ENCODE results near the gene SPI1.

Gene SPI1

DNA sequence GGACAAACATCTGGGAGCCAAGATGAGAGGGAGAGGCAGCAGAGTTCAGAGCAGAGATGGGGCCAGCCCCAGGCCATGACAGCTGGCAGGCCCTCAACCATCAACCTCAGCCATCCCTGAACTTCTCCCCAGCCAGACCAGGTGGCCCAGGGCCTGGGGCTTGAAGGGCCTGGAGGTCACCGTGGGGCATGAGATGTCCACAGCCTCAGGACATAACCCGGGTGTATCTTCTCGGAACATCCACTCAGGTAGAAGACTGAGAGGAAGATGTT is 17.6 kb upstream of the SPI1 start:
- H3K4me3 Mint-ChIP-seq: no peak overlapping the region
- no peaks in the 10 kb centered on the region for H3K36me3 Mint-ChIP-seq
- ATAC-seq (replicated peaks) (no peak), DNase-seq (no peak)
- H3K27me3 Mint-ChIP-seq: no peaks in the 10 kb centered on the region
- H3K9me3 Mint-ChIP-seq: no peaks in the 10 kb centered on the region
- H3K4me1 Mint-ChIP-seq: peaks cover 53 to 81% of the 10 kb centered on the region in 2 donors
- peak overlapping the region; percentile 98 for H3K27ac Mint-ChIP-seq

DNA sequence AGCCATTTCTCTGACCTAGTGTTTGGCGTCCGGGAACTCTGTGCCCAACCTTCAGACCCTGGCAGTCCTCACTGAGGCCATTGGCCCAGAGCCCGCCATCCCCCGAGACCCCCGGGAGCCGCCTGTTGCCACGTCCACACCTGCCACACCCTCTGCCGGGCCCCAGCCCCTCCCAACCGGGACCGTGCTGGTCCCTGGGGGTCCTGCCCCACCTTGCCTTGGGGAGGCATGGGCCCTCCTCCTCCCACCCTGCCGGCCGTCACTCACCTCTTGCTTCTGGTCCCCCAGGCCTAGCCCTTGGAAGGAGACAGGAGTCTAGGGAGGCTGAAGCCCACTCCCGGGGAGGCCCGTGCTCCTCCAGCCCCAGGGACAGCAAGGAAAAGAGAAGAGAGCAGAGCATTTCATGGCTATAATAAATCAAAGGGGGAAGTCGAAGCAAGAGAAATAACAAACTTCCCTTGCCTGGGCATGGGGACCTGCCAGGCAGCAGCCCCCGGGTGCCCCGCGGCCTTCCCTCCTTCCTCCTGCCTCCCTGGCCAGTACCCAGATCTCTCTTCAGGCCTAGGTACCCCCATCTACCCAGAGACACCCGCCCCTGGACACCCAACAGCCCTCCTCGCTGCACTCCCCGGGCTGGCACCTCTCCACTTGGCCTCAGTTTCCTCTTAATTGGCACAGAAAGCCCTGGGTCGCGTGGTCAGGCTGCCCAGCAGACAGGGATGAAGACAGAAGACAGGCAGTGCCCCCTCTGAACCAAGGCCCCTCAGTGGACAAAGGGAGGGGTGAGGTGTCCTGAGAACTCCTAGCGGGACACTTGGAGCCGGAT is 17.1 kb upstream of the SPI1 start:
- DNase-seq (no peak), ATAC-seq (replicated peaks) (peak; percentile 2 to 10)
- no peaks in the 10 kb centered on the region for H3K27me3 Mint-ChIP-seq
- peak overlapping the region; percentile 98 for H3K27ac Mint-ChIP-seq
- H3K4me3 Mint-ChIP-seq: peak overlapping the region; percentile 78 to 80
- peaks cover 51 to 81% of the 10 kb centered on the region in 2 donors for H3K4me1 Mint-ChIP-seq
- no peaks in the 10 kb centered on the region for H3K9me3 Mint-ChIP-seq
- H3K36me3 Mint-ChIP-seq: no peaks in the 10 kb centered on the region

DNA sequence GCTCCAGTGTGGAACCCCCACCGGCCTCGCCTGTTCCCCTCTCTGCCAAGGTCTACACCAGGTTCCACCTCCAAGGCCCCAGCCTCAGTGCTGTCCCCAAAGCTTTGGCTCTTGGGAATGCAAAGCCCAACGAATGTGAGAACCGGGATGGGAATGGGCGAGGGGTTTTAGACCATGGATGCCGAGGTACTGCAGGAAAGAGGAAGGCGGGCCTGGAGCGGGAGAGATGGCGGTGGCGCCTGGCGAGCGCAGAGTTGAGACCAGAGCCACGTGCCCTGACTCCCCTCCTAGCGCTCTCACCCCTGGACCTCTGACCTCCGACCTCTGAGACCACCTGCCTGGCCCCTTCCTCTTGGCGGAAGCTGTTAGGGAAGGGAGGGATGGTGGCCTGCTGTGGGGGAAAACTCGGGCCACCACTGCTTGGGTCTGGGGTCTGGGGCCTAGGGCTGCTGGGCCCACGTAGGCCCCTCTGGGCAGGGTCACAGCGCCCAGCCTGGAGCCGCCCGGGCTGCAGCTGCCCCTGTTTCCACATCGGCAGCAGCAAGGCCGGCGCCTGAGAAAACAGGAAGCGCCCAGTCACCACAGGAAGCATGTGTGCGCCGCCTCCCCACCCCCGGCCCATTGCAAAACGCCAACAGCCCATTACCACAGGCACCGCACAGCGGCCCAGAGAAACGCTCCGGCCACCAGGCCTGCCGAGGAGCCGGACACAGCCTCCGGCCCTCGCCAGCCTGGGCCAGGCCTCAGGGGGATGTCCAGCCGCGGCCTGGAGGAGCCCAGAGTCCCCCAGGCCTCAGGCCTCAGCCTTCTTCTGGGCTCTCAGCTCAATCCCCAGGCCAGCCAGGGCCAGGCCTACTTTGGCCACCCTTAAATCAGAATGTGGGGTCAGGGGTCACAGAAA is 16.2 kb upstream of the SPI1 start:
- Mint-ChIP-seq H3K4me1 (peaks cover 52 to 80% of the 10 kb centered on the region in 2 donors), H3K9me3 (no peaks in the 10 kb centered on the region), H3K36me3 (no peaks in the 10 kb centered on the region), H3K27me3 (no peaks in the 10 kb centered on the region), H3K27ac (peak overlapping the region; percentile 98), H3K4me3 (peak overlapping the region; percentile 78 to 80)
- peak; percentile 45 for DNase-seq
- peak; percentile 77 to 79 for ATAC-seq (replicated peaks)

DNA sequence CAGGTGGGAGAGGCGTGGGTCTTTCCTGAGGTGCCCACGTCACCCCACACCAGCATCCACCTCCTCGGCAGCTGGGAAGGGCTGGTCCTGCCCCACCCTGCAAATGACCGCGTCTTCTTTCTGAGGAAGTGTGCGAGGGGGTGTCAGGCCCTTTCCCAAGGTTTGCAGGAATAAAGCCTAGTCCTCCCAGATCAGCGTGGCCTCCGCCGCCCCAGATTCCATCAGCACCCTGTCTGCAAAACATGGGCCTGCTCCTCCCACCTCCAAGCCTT is 15.6 kb upstream of the SPI1 start:
- no peaks in the 10 kb centered on the region for H3K36me3 Mint-ChIP-seq
- H3K4me3 Mint-ChIP-seq: peak overlapping the region; percentile 78 to 80
- H3K9me3 Mint-ChIP-seq: no peaks in the 10 kb centered on the region
- DNase-seq (no peak), ATAC-seq (replicated peaks) (no peak)
- no peaks in the 10 kb centered on the region for H3K27me3 Mint-ChIP-seq
- peak overlapping the region; percentile 98 for H3K27ac Mint-ChIP-seq
- peaks cover 51 to 82% of the 10 kb centered on the region in 2 donors for H3K4me1 Mint-ChIP-seq

DNA sequence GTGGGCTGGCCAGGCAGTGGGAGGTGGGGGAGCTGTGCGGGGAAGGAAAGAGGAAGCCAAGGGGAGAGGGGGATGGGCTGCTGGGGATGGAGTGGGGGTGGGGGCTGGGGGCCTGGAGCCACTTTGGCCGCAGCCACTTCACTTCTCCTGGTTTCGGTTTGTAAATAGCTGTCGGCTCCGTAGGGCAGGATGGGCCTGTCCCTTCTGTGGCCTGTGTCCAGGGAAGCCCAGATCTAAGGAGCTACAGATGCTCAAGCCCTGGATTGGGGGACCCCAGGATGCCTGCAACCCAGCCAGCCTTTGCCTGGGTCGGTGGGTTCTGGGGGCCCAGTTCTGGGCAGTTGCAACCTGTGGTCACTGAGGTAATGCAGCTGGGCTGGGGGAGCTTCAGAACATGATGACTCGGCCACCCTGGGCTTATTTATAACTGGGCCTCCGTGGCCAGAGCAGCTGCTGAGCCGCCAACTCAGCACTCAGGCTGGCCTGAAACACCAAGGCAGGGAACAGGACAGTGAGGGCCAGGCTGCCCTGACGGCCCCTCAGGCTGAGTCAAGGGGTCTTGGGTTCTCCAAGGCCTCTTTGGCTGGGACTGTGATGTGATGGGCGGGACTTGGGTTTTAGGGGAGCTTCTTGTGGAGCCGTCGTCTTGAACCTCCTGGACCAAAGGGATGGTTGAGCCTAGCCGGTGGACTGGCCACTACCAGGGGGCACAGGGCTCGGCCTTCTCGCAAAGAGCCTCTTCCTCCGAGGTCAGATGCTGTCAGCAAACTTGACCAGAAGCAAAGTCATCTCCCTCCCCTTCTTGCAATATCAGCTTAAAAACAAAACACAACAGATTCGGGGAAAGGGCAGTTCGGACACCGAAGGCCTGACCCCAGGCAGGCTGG is 15.1 kb upstream of the SPI1 start:
- ATAC-seq (replicated peaks): peak; percentile 10 to 14
- no peaks in the 10 kb centered on the region for H3K9me3 Mint-ChIP-seq
- peak overlapping the region; percentile 98 for H3K27ac Mint-ChIP-seq
- H3K36me3 Mint-ChIP-seq: no peaks in the 10 kb centered on the region
- peak overlapping the region; percentile 25 to 60 for H3K4me3 Mint-ChIP-seq
- no peak for DNase-seq
- H3K4me1 Mint-ChIP-seq: peaks cover 50 to 84% of the 10 kb centered on the region in 2 donors
- H3K27me3 Mint-ChIP-seq: no peaks in the 10 kb centered on the region

DNA sequence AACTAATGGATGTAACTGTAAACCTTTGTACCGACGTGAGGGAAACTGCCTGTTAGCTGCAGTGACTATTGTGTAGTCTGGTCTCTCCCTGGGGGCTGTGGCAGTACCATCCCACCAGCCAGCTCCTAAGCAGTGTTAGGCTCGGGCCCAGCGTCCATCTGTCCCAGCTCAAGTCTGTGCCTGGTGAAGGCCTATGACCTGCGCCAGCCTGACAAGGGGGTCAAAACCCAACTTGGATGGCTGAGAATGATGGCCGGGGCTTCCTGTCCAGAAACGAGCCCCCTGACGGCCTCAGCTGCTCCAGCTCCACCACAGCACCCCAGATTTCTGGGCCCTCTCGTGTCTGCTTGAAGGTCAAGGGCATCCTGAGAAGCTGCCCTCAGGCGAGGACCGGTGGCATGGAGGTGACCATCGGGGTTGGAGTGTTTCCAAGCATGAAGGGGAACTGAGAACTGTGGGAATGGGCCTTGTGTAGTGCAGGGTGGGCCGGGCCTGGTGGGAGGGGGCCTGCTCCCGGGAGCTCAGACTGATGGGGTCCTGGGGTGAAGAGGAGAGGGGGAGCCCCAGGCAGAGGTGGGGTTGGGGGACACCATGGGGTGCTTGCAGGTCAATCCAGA is 14.3 kb upstream of the SPI1 start:
- H3K4me3 Mint-ChIP-seq: peak overlapping the region; percentile 10 to 47
- ATAC-seq (replicated peaks) (no peak), DNase-seq (no peak)
- H3K4me1 Mint-ChIP-seq: peaks cover 49 to 86% of the 10 kb centered on the region in 2 donors
- no peaks in the 10 kb centered on the region for H3K27me3 Mint-ChIP-seq
- H3K9me3 Mint-ChIP-seq: no peaks in the 10 kb centered on the region
- H3K27ac Mint-ChIP-seq: peak overlapping the region; percentile 67
- H3K36me3 Mint-ChIP-seq: no peaks in the 10 kb centered on the region

DNA sequence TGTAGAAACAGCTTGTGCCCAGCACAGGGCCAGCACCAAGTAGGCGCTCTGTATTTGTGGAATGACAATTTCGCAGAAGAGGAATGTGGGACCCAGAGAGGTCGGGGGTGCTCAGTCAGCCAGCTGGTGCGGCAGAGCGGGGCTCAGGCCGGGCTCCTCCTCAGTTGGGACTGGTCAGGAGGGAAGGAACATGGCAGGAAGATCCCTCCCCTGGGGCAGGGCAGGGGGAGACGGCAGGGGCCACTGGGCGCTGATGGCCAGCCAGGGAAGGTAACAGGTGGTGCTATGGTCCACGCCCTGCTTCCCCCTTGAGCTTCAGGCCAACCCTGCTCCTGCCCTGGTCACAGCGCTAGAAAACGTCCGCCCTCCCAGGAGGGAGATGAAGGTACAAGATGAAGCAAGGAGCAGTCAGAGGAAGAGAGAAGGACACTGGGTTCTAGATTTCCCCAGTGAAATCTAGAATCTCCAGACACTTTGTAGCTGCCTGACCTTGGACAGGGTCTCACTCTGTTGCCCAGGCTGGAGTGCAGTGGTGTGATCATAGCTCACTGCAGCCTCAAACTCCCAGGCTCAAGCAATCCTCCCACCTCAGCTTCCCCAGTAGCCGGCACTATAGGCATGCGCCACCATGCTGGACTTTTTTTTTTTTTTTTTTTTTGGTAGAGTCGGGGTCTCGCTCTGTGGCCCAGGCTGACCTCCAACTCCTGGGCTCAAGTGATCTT is 13.5 kb upstream of the SPI1 start:
- Mint-ChIP-seq H3K27me3 (no peaks in the 10 kb centered on the region), H3K4me1 (peaks cover 45 to 81% of the 10 kb centered on the region in 2 donors), H3K9me3 (no peaks in the 10 kb centered on the region), H3K4me3 (no peak overlapping the region), H3K27ac (peak overlapping the region; percentile 88), H3K36me3 (no peaks in the 10 kb centered on the region)
- no peak for DNase-seq
- no peak for ATAC-seq (replicated peaks)

DNA sequence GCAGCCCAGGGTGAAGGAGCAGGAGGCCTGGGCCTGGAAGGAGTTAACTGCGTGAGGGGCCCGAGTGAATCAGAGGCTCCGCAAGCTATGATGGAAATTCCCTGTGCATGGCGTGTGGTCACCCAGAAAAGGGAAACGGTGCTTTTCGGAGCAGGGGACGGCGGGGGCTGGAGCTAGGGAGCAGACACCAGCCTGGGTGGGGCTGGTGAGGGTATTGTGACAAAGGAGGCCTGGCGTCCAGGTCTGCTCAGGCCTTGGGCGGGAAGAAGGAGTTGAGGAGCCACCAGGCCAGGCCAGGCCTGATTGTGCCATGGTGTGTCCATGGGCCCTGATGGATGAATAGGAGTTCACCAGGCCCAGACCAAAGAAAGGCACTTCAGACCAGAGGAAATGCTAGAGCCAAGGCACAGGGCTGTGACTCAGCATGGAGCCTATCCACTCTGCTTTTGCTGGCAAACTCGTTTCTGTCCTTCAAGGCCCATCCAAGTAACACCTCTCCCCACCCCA is 12.8 kb upstream of the SPI1 start:
- DNase-seq: peak; percentile 42
- Mint-ChIP-seq H3K4me3 (no peak overlapping the region), H3K4me1 (peaks cover 45 to 81% of the 10 kb centered on the region in 2 donors), H3K27ac (peak overlapping the region; percentile 88), H3K9me3 (no peaks in the 10 kb centered on the region), H3K36me3 (no peaks in the 10 kb centered on the region), H3K27me3 (no peaks in the 10 kb centered on the region)
- peak; percentile 54 to 55 for ATAC-seq (replicated peaks)

DNA sequence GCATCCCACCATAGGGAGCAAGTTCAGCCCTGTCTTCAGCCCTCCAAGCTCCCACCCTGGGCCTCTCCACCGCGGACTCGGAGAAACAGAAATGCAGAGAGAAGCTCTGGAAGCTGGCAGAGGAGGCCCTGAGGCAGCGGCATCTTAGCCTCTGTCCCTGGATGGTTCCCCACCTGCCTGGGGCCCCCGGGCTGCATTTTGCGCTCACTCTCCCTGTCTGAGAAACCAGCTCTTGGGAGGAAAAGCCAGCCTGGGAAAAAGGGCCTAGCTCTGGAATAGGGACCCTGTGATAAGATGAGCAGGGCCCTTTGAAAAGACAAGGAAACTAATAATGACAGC is 12.0 kb upstream of the SPI1 start:
- H3K27ac Mint-ChIP-seq: peak overlapping the region; percentile 88
- DNase-seq: no peak
- H3K4me3 Mint-ChIP-seq: no peak overlapping the region
- peaks cover 40 to 73% of the 10 kb centered on the region in 2 donors for H3K4me1 Mint-ChIP-seq
- no peaks in the 10 kb centered on the region for H3K36me3 Mint-ChIP-seq
- H3K9me3 Mint-ChIP-seq: no peaks in the 10 kb centered on the region
- H3K27me3 Mint-ChIP-seq: no peaks in the 10 kb centered on the region
- ATAC-seq (replicated peaks): no peak

DNA sequence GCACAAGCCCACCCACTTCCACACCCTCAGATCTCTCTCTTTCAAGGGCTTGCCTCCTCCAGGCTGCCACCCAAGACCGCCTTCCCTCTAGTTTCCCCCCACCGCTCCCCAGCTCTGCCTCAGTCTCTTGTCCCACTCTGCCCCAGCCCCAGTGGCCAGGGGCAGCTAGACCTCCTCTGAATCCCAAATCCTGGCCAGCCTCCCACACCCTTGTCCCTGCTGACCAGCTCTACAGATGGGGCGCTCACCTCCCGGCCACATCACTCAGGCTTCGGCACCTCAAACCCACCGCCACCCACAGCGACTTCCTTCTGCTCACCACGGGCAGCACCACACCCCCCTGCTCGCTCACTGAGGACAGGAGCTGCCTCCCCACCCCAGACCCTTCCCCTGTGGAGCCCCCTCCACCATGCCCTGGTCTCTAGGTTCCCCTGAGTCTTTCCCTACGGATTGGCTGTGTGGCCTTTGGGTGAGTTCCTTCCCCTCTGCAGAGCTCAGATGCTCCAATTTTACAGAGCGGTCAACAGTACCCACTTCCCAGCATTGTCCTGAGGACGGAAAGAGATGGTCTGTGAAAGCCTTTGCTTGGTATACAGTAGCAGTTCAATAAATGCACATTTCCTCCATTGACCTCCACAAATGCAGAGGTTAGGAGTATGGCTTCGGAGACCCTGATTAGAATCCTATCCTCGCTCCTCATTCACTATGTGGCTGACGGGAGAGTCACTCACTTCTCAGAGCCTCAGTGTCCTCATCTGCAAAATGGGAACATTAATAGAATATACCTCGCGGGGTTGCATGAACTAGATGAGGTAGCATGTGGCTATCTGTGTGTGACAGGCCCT is 11.5 kb upstream of the SPI1 start:
- ATAC-seq (replicated peaks): no peak
- H3K9me3 Mint-ChIP-seq: no peaks in the 10 kb centered on the region
- DNase-seq: no peak
- peak overlapping the region; percentile 88 for H3K27ac Mint-ChIP-seq
- H3K4me1 Mint-ChIP-seq: peaks cover 38 to 67% of the 10 kb centered on the region in 2 donors
- no peak overlapping the region for H3K4me3 Mint-ChIP-seq
- no peaks in the 10 kb centered on the region for H3K36me3 Mint-ChIP-seq
- H3K27me3 Mint-ChIP-seq: no peaks in the 10 kb centered on the region

DNA sequence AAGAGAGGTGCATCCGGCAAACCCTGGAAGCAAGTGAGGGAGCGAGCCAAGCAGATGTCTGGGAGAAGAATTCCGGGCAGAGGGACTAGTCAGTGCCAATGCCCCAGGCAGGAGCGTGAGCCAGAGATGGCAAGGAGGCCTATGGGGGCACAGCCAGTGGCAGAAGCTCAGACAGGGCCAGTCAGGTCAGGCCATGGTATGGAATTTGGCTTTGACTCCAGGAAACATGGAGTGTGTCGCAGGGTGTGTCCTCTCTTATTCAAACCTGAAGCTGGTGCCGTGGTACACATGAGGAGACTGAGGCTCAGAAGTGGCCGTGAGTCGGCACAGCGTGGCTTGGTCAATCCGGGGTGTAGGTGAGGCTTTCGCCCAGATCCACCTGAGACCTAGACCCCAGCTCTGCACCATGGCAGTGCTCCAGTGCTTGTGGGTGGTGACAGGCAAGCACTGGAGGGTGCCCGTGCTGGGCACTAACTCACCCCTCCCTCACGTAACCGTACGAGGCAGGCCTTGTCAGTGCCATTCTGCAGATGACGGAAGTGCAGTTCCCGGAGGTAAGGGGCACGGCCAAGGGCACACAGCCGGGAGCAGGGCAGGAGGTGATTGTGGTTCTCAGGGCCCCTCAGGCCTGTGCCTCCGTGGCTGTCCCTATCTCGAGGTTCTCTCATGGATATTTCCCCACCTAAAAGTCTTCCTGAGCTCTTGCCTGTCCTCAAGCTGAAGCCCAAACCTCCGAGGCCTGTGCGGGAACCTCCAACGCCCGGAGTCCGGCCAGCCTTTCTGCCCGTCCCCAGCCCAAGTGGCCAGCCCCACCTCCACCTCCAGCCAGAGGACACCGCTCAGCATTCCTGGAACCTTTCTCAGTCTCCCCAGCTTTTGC is 10.6 kb upstream of the SPI1 start:
- no peaks in the 10 kb centered on the region for H3K27me3 Mint-ChIP-seq
- peak overlapping the region; percentile 82 for H3K27ac Mint-ChIP-seq
- no peak for DNase-seq
- H3K36me3 Mint-ChIP-seq: no peaks in the 10 kb centered on the region
- no peak overlapping the region for H3K4me3 Mint-ChIP-seq
- peaks cover 34 to 59% of the 10 kb centered on the region in 2 donors for H3K4me1 Mint-ChIP-seq
- no peak for ATAC-seq (replicated peaks)
- H3K9me3 Mint-ChIP-seq: no peaks in the 10 kb centered on the region

All from stimulated activated naive B cell treated with anti-CD40 and anti-IgM and Interleukin-4, amounts not matched to agents 10 μg/mL and 1 μg/mL and 100 μg/mL, for 72 hours (primary cell).